DMS 273 (cell line): ENCODE data around the gene PLCG2.
"Not testable (repeated sequence)": the region's sequence is repeated elsewhere in the genome, so short reads cannot be mapped to it uniquely, and the experiment has no call there.

Experiments
- DNase-seq: peaks from one replicate; lab custom pipeline; 2025; ENCODE audit not compliant: unreplicated experiment; lab: John Stamatoyannopoulos, UW

The PLCG2 gene

GRCh38 chr16:81932668-81933067, 153.6 kb downstream of the PLCG2 start:
- DNase-seq = peak; percentile 25

- DNase-seq = no peak
These were observed 154.3 kb downstream of the PLCG2 start for GRCh38 chr16:81933361-81933760.

GRCh38 chr16:81934711-81935110, 155.6 kb downstream of the PLCG2 start:
- not testable (repeated sequence) for DNase-seq

GRCh38 chr16:81936209-81937000, 157.3 kb downstream of the PLCG2 start:
- no peak for DNase-seq

GRCh38 chr16:81937305-81938038, 158.4 kb downstream of the PLCG2 start:
- DNase-seq = no peak

- DNase-seq = no peak
These were observed 159.5 kb downstream of the PLCG2 start for GRCh38 chr16:81938326-81939163.

- DNase-seq = peak; percentile 29
These were observed 160.3 kb downstream of the PLCG2 start for GRCh38 chr16:81939164-81940056.

- DNase-seq = peak; percentile 56
These were observed 161.9 kb downstream of the PLCG2 start for GRCh38 chr16:81940781-81941560.

- DNase-seq = no peak
These were observed 163.0 kb downstream of the PLCG2 start for GRCh38 chr16:81942007-81942601.

- no peak for DNase-seq
These were observed 166.6 kb downstream of the PLCG2 start for GRCh38 chr16:81945665-81946064.

- DNase-seq = no peak
These were observed 167.1 kb downstream of the PLCG2 start for GRCh38 chr16:81946206-81946605.

GRCh38 chr16:81951564-81951963, 172.5 kb downstream of the PLCG2 start:
- DNase-seq = no peak

GRCh38 chr16:81956213-81956948, 177.3 kb downstream of the PLCG2 start:
- DNase-seq = no peak

GRCh38 chr16:81964808-81965207, 185.7 kb downstream of the PLCG2 start:
- DNase-seq = no peak

GRCh38 chr16:81967358-81967757, 188.3 kb downstream of the PLCG2 start:
- no peak for DNase-seq

- DNase-seq = no peak
These were observed 192.8 kb downstream of the PLCG2 start for GRCh38 chr16:81971853-81972252.

- no peak for DNase-seq
These were observed 194.6 kb downstream of the PLCG2 start for GRCh38 chr16:81973737-81974136.

- no peak for DNase-seq
These were observed 196.5 kb downstream of the PLCG2 start for GRCh38 chr16:81975637-81976036.
